IMR-90 (cell line): Measurements from ENCODE around the gene PSMG4.

Source experiments
- CEBPB ChIP-seq: IDR thresholded peaks from 2 replicates; pipeline ENCODE4 v1.6.1; 2012; ENCODE audit warnings: low read depth, low read length, improper control_type of control experiment
- CTCF ChIP-seq: conservative IDR thresholded peaks from 2 replicates; pipeline ENCODE4 v1.5.1; 2012; ENCODE audit warnings: mild to moderate bottlenecking, low read depth, low read length, improper control_type of control experiment
- MAZ ChIP-seq: IDR thresholded peaks from 2 replicates; pipeline ENCODE4 v1.6.1; 2012; ENCODE audit warnings: low read depth, mild to moderate bottlenecking, low read length, improper control_type of control experiment, moderate library complexity, borderline replicate concordance
- POLR2A ChIP-seq: IDR thresholded peaks from 2 replicates; pipeline ENCODE4 v1.6.1; 2012; ENCODE audit warnings: mild to moderate bottlenecking, low read depth, low read length
- RCOR1 ChIP-seq: IDR thresholded peaks from 2 replicates; pipeline ENCODE4 v1.6.1; 2012; ENCODE audit warnings: mild to moderate bottlenecking, low read length, improper control_type of control experiment; ENCODE audit not compliant: insufficient replicate concordance
- TF ChIP-seq, protein P1 (sequence below): fragments of 150-350 bp; IDR thresholded peaks from 2 replicates; pipeline ENCODE4 v1.6.1; 2016; ENCODE audit warnings: low read depth, mild to moderate bottlenecking, low read length, moderate library complexity, borderline replicate concordance

DNA sequence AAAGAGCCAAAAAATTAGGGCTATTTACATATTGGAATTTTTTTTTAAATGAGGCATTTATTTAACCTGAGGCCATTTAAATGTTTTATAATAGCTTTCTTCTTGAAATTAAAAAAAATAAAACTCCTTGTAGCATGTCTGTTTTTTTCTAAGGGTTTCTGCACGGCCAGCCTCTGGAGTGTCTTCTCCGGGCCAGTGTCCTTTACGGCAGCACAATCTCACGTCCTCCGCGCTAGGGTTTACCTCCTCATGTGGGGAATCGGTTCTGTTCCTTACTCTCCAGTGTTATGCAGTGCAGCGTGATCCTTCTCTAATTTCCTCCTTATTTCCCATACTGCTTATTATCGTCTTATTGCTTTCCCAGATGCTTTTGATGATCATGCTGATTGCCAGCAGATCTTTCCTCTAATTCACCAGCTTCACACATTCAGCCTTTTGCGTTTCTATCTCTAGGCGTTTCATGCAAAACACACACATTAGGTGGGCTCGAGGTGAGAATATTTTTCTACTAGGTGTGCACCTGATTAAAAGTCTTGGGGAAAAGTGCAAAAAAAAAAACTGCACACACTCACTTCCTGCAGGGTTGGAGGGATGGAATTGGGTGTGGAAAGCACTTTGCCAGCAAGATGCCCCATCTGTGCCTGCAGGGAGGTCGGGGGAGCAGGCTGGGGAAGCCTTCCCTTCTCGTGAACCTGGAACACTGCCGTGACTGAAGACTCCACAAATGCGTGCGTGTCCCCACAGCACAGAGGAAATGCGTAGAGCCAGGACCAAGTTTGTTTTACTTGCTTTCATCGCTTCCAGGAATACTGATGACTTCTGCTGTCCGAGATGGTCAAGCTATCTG, 56.1 kb downstream of the PSMG4 start:
- no peak for TF ChIP-seq CTCF
- TF ChIP-seq, protein P1, sequence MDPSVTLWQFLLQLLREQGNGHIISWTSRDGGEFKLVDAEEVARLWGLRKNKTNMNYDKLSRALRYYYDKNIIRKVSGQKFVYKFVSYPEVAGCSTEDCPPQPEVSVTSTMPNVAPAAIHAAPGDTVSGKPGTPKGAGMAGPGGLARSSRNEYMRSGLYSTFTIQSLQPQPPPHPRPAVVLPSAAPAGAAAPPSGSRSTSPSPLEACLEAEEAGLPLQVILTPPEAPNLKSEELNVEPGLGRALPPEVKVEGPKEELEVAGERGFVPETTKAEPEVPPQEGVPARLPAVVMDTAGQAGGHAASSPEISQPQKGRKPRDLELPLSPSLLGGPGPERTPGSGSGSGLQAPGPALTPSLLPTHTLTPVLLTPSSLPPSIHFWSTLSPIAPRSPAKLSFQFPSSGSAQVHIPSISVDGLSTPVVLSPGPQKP: no peak
- TF ChIP-seq MAZ: no peak
- no peak for TF ChIP-seq POLR2A
- TF ChIP-seq CEBPB: no peak
- TF ChIP-seq RCOR1: no peak
